ENCODE data around the gene CFAP70. TPM values are rescaled to one million over a fixed set of nuclear protein-coding genes. Genes with fewer than 3 reads are reported as not detected.
"Not testable (repeated sequence)": the region's sequence is repeated elsewhere in the genome, so short reads cannot be mapped to it uniquely, and the experiment has no call there.

CFAP70 gene
- total RNA-seq, 4 donors from 2014 or later = 9.9 to 12.5 (median 11.7) TPM

DNA sequence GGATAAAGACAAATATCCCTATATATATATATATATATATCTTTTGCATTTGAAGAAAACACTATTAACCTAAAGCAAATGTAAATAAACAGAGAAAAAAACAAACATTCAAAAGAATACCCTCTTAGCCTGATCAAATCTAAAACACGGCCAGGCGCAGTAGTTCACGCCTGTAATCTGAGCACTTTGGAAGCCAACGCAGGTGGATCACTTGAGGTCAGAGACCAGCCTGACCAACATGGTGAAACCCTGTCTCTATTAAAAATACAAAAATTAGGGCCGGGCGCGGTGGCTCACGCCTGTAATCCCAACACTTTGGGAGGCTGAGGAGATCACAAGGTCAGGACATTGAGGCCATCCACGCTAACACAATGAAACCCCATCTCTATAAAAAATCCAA, 46.0 kb upstream of the CFAP70 start:
- 96% methylated on average over 9 of the region's 9 CpGs for WGBS, 2 donors
- no peaks in the 10 kb centered on the region for H3K36me3 ChIP-seq
- H3K9me3 ChIP-seq = no peaks in the 10 kb centered on the region
- TF ChIP-seq, protein P1, sequence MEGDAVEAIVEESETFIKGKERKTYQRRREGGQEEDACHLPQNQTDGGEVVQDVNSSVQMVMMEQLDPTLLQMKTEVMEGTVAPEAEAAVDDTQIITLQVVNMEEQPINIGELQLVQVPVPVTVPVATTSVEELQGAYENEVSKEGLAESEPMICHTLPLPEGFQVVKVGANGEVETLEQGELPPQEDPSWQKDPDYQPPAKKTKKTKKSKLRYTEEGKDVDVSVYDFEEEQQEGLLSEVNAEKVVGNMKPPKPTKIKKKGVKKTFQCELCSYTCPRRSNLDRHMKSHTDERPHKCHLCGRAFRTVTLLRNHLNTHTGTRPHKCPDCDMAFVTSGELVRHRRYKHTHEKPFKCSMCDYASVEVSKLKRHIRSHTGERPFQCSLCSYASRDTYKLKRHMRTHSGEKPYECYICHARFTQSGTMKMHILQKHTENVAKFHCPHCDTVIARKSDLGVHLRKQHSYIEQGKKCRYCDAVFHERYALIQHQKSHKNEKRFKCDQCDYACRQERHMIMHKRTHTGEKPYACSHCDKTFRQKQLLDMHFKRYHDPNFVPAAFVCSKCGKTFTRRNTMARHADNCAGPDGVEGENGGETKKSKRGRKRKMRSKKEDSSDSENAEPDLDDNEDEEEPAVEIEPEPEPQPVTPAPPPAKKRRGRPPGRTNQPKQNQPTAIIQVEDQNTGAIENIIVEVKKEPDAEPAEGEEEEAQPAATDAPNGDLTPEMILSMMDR (IDR thresholded peaks at IDR 0.05) = no peak
- TF ChIP-seq POLR2A (IDR thresholded peaks at IDR 0.05) = no peak
- DNase-seq = no peak
- H3K4me1 ChIP-seq = peaks cover 0 to 3% of the 10 kb centered on the region in 2 donors
- intact Hi-C loops (cut with DNase I) = no loop called here
- H3K27ac ChIP-seq = no peak overlapping the region
- H3K4me3 ChIP-seq (replicated peaks in 1 of 3) = no peak overlapping the region
- H3K27me3 ChIP-seq = no peaks in the 10 kb centered on the region

DNA sequence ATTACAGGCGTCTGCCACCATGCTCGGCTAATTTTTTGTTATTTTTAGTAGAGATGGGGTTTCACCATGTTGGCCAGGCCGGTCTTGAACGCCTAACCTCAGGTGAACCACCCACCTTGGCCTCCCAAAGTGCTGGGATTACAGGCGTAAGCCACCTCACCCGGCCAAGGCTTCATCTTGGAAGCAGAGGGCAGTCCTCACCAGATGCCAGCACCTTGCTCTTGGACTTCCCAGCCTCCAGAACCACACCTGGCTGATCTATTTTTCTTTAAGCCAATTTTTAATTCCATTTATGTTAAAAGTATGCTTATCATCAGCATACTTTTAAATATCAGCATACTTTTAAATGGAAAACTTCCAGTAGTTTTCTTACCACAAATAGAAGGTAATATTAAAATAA, 43.0 kb upstream of the CFAP70 start:
- TF ChIP-seq, protein P1 (IDR thresholded peaks at IDR 0.05) = no peak
- WGBS, 2 donors = 95 to 98% methylated on average over 6 of the region's 6 CpGs
- H3K4me1 ChIP-seq = no peaks in the 10 kb centered on the region
- intact Hi-C loops (cut with DNase I) = no loop called here
- H3K27me3 ChIP-seq = no peaks in the 10 kb centered on the region
- no peak overlapping the region for H3K27ac ChIP-seq
- H3K9me3 ChIP-seq = no peaks in the 10 kb centered on the region
- DNase-seq = no peak
- no peak overlapping the region for H3K4me3 ChIP-seq (replicated peaks in 1 of 3)
- H3K36me3 ChIP-seq = peaks cover 12 to 15% of the 10 kb centered on the region in 2 donors

DNA sequence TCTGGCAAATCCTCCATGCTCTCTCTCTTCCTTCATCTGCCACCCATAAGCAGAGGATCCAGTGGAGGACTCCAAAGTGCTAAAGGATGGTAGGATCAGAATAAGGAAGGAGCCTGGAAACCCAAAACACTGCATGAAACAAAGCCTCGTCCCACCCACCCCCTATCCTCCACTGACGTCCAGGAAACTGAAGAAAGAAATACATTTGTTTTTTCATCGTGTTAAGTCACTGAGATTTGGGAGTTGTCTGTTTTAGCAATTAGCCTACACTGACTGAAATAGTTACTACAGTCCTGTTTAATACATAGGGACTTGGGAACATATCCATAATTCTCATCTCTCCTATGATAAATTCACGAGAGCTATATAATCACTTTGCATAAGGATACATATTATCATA, 40.4 kb upstream of the CFAP70 start:
- no peak for DNase-seq
- Histone ChIP-seq H3K9me3 (no peaks in the 10 kb centered on the region), H3K4me1 (no peaks in the 10 kb centered on the region), H3K4me3 (replicated peaks in 1 of 3) (no peak overlapping the region), H3K27me3 (no peaks in the 10 kb centered on the region), H3K27ac (no peak overlapping the region), H3K36me3 (peaks cover 23 to 32% of the 10 kb centered on the region in 2 donors)
- no peak for TF ChIP-seq POLR2A (IDR thresholded peaks at IDR 0.05)
- TF ChIP-seq, protein P1 (IDR thresholded peaks at IDR 0.05) = no peak
- intact Hi-C loops (cut with DNase I) = no loop called here
- 83 to 88% methylated on average over 4 of the region's 4 CpGs for WGBS, 2 donors

DNA sequence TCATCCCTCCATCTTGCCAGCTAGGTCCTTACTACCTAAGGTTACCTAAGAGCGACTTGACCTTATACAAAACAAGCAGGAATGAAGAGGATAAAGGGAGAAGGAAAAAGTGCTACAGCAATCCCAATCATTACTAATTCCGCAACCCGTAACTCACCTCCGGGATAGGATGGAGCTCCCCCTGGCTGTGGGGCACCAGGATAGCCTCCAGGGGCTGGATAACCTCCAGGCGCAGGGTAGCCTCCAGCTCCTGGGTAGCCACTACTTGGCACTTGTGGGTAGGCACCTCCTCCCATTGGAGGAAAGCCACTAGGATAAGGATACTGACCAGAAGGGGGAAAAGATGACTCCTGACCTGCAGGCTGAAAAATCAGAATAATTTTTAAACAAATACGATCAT, 39.4 kb upstream of the CFAP70 start:
- H3K36me3 ChIP-seq = peaks cover 23 to 32% of the 10 kb centered on the region in 2 donors
- no peak overlapping the region for H3K27ac ChIP-seq
- 95 to 97% methylated on average over 6 of the region's 6 CpGs for WGBS, 2 donors
- no peaks in the 10 kb centered on the region for H3K27me3 ChIP-seq
- H3K9me3 ChIP-seq = no peaks in the 10 kb centered on the region
- no peak overlapping the region for H3K4me3 ChIP-seq (replicated peaks in 1 of 3)
- H3K4me1 ChIP-seq = no peaks in the 10 kb centered on the region
- TF ChIP-seq, protein P1 (IDR thresholded peaks at IDR 0.05) = no peak
- TF ChIP-seq POLR2A (IDR thresholded peaks at IDR 0.05) = no peak
- intact Hi-C loops (cut with DNase I) = no loop called here
- no peak for DNase-seq

DNA sequence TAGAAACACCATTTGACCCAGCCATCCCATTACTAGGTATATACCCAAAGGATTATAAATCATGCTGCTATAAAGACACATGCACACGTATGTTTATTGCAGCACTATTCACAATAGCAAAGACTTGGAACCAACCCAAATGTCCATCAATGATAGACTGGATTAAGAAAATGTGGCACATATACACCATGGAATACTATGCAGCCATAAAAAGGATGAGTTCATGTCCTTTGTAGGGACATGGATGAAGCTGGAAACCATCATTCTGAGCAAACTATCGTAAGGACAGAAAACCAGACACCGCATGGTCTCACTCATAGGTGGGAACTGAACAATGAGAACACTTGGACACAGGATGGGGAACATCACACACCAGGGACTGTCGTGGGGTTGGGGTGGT, 35.7 kb upstream of the CFAP70 start:
- WGBS, 2 donors = 96 to 97% methylated on average over 3 of the region's 4 CpGs
- H3K27ac ChIP-seq; intact Hi-C loops (cut with DNase I): not testable (repeated sequence)

DNA sequence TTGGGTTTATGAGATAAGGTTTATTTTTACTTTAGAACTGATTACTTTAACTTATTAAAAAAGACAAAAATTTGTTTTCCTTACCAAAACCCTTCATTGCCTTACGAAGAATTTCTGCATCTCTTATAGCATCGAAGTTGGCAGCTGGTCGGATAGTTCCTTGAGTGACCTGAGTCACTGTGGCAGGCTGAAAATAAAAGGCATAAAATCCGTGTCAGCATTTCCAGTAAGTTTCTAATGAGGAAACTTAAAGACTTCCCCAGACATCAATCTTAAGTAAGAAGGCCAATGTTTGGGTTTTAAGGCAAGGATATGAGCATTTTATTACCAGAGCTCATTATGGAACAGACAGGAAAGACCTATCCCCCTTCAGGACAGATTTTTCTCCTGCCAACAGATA, 29.6 kb upstream of the CFAP70 start:
- intact Hi-C loops (cut with DNase I) = no loop called here
- no peaks in the 10 kb centered on the region for H3K27me3 ChIP-seq
- H3K36me3 ChIP-seq = peaks cover 45 to 56% of the 10 kb centered on the region in 2 donors
- WGBS, 2 donors = 94 to 96% methylated on average over 4 of the region's 4 CpGs
- no peaks in the 10 kb centered on the region for H3K9me3 ChIP-seq
- H3K4me3 ChIP-seq (replicated peaks in 1 of 3) = no peak overlapping the region
- no peak overlapping the region for H3K27ac ChIP-seq
- TF ChIP-seq POLR2A (IDR thresholded peaks at IDR 0.05) = no peak
- TF ChIP-seq, protein P1 (IDR thresholded peaks at IDR 0.05) = no peak
- H3K4me1 ChIP-seq = no peaks in the 10 kb centered on the region
- no peak for DNase-seq

More for the DNA sequence above, 35.7 kb upstream of the CFAP70 start:
- not testable (repeated sequence) for H3K9me3 ChIP-seq; H3K4me3 ChIP-seq (replicated peaks in 1 of 3); H3K4me1 ChIP-seq; DNase-seq; H3K27me3 ChIP-seq
- H3K36me3 ChIP-seq = peaks cover 29 to 40% of the 10 kb centered on the region in 2 donors

Data from thyroid gland (tissue), 4 donors.